Keratinocyte (primary cell): ENCODE measurements around the gene JCAD.

Source experiments
- CTCF ChIP-seq, 3 experiments: IDR thresholded peaks in 1 of 3; conservative IDR thresholded peaks in 1 of 3; optimal IDR thresholded peaks in 1 of 3; 2 replicates in 2 of 3; 3 replicates in 1 of 3; pipeline versions ENCODE3 to v1.5.1; 2011; ENCODE audit warnings: low read length in 3 of 3, mild to moderate bottlenecking in 3 of 3, moderate library complexity in 2 of 3, control low read depth in 1 of 3, inconsistent platforms in 1 of 3; ENCODE audit not compliant: insufficient read depth in 2 of 3; ENCODE audit errors: extremely low read depth in 1 of 3
- EZH2 ChIP-seq: IDR thresholded peaks from one replicate; pipeline ENCODE4 v1.6.1; 2012; ENCODE audit warnings: inconsistent platforms, mild to moderate bottlenecking, low read length, moderate library complexity

GRCh38 chr10:30029164-30029871, 30.1 kb downstream of the JCAD start:
- no peak for TF ChIP-seq EZH2
- no peak for TF ChIP-seq CTCF (optimal IDR thresholded peaks at IDR 0.05 in 1 of 3, IDR thresholded peaks at IDR 0.05 in 1 of 3, conservative IDR thresholded peaks at IDR 0.05 in 1 of 3; ENCODE audit: extremely low read depth in 1 of 3, insufficient read depth in 2 of 3, low read length in 3 of 3)
